ENCODE results near the gene ARHGAP22.

DNA sequence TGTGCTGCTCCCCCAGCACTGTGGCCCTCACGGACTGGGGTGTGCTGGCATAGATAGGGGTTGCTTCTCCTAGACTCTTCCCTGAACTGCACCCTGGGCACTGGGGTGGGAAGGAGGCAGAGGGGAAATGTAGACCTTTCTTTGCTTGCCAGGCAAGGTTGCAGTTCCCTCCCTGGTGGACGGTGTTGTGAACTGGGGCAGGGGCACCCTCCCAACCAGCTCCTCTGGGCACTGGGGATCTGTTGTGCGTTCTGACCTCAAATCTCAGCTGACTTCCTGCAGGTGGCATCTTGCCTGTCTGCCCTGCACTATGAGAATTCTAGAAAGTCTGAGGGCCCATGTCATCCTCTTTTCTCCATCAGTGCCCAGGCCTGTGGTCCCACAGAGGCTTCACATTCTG, 53.9 kb downstream of the ARHGAP22 start:
- TF ChIP-seq, protein P1, sequence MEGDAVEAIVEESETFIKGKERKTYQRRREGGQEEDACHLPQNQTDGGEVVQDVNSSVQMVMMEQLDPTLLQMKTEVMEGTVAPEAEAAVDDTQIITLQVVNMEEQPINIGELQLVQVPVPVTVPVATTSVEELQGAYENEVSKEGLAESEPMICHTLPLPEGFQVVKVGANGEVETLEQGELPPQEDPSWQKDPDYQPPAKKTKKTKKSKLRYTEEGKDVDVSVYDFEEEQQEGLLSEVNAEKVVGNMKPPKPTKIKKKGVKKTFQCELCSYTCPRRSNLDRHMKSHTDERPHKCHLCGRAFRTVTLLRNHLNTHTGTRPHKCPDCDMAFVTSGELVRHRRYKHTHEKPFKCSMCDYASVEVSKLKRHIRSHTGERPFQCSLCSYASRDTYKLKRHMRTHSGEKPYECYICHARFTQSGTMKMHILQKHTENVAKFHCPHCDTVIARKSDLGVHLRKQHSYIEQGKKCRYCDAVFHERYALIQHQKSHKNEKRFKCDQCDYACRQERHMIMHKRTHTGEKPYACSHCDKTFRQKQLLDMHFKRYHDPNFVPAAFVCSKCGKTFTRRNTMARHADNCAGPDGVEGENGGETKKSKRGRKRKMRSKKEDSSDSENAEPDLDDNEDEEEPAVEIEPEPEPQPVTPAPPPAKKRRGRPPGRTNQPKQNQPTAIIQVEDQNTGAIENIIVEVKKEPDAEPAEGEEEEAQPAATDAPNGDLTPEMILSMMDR (IDR thresholded peaks at IDR 0.05), result no peak
- TF ChIP-seq POLR2A (IDR thresholded peaks at IDR 0.05), result no peak
